LoVo (cell line): ENCODE measurements around the gene ASIC4.

ENCODE experiments used
- DNase-seq: peaks from one replicate; pipeline ENCODE4 v3.0.0-alpha.2; 2016; ENCODE audit warnings: low spot score

Gene ASIC4

DNA sequence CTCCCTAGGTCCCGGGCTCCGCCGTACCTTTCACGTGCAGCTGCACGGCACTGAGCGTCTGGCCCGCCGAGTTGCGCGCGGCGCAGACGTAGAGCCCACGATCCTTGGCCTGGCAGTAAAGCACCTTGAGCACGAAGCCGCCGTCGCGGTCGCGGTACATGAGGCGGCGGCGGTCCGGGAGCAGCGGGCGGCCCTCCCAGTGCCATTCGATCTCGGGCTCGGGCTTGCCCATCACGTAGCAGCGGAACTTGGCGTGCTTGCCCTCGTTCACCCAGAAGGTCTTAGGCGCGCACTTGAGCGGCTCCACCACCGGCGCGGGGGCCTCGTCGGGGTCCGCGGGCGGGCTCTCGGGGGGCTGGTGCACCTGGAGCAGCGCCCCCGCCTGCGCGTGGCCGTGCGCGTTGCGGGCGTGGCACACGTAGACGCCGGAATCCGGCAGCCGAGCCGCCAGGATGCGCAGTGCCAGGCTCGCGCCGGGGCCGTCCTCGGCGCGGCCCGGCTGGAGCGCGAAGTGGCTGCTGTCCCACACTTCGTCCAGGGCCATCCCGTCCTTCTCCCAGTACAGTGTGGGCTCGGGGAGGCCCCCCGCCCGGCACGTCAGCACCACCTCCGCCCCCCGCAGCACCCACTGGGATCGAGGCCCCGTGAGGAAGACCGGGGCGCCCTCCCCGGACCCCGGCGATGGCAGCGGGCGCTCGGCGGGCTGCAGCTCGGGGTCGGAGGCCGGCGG is 56.1 kb downstream of the ASIC4 start:
- no peak for DNase-seq

DNA sequence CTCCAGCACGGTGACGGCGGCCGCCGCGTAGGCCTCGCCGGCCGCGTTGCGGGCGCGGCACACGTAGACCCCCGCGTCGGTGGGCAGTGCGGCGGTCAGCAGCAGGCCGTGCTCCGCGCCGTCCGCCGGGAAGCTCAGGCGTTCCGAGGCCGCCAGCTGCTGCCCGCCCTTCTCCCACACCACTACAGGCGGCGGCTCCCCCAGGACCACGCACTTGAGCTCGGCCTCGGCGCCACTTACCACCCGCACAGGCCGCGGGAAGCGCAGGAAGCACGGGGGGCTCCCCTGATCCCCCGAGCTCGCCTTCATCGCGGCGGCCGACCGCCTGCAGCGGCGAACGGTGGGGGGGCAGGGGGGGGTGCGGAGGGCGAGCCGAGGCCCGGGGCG is 56.6 kb downstream of the ASIC4 start:
- DNase-seq: no peak

DNA sequence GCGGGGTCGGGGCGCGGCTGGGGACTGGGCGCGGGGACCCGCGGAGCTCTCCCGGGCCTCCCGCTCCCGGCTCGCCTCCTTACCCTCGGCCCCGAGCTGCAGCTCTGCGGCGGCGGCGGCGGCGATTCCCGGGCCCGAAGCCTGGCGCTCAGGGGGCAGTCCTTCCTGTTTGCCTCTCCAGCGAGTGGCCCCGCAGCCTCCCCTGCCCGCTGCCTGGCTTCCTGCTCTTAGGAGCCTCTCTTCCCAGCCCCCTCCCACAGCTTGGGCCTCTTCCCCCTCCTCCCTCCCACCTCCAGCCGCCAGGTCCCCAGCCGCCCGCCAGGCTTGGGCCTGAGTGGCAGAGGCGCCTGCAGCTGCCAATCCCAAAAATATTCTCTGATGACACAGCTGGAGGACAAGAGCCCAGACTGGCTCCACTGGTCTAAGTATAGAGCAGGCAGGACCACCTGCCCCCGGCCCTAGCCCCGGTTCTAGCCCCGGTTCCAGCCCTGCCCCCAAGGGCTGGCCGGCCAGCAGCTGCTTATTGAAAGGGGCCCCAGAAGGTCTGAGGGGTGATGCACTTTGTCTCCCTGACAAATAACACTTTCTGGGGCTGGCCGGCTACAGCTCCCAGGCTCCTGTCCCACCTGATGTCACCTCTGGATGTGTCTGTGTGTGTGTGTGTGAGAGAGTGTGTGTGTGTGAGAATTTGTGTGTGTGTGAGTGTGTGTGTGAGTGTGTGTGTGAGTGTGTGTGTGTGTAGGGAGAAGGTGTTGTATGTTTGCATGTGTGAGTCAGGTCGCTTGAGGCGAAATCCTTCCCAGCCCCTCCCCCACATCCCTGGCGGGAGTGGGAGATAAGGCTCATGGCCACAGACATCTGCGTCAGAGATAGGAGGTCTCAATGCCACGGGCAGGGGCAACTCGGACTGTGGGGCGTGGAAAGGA is 57.3 kb downstream of the ASIC4 start, which contains the start of gene OBSL1:
Gene OBSL1 (minus strand): TSS at position 229 of the 926 bp plus-strand sequence. CDS start 307 bp downstream, outside the sequence.
- DNase-seq: peak; percentile 8

DNA sequence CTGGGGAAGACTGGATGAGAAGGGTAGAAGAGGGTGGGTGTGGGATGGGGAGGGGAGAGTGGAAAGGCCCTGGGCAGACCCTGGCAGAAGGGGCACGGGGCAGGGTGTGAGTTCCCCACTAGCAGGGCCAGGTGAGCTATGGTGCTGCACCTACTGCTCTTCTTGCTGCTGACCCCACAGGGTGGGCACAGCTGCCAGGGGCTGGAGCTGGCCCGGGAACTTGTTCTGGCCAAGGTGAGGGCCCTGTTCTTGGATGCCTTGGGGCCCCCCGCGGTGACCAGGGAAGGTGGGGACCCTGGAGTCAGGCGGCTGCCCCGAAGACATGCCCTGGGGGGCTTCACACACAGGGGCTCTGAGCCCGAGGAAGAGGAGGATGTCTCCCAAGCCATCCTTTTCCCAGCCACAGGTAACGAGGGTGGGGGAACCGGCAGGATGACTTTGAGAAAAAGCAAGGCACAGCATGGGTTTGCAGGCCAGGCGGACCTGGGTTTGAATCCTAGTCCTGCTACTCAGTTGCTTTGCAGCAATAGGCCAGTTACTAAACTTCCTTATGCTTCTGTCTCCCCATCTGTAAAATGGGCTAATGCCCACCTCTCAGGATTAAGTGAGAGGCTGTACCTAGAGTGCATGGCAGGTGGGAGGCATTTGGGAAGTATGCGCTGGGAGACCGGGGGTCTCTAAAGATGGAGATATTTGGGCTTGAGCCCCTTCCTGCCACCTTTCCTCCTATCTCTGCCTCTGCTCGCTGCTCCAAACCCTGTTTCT is 58.1 kb downstream of the ASIC4 start, which contains the start of gene INHA:
Gene INHA (plus strand): TSS at position 74 of the 765 bp plus-strand sequence. CDS start 65 bp downstream, at position 139.
- no peak for DNase-seq

DNA sequence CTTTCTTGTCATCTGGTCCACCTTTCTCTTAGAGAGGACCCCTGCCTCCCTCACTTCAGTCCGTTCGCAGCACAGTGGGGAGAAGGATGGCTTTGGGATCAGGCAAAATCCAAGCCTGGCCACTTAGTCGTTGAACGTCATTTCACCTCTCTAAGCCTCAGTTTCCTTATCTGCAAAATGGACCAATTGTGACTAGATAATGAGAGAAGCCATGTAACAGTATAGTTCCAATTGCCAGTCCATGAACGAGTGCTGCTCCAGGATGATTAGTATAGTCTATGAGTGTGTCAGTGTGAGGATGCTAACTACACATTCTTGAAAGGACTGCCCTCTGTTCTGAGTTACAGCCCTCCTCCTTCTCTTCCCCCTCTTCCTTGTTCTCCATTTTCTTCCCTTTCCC is 58.9 kb downstream of the ASIC4 start:
- DNase-seq: no peak

DNA sequence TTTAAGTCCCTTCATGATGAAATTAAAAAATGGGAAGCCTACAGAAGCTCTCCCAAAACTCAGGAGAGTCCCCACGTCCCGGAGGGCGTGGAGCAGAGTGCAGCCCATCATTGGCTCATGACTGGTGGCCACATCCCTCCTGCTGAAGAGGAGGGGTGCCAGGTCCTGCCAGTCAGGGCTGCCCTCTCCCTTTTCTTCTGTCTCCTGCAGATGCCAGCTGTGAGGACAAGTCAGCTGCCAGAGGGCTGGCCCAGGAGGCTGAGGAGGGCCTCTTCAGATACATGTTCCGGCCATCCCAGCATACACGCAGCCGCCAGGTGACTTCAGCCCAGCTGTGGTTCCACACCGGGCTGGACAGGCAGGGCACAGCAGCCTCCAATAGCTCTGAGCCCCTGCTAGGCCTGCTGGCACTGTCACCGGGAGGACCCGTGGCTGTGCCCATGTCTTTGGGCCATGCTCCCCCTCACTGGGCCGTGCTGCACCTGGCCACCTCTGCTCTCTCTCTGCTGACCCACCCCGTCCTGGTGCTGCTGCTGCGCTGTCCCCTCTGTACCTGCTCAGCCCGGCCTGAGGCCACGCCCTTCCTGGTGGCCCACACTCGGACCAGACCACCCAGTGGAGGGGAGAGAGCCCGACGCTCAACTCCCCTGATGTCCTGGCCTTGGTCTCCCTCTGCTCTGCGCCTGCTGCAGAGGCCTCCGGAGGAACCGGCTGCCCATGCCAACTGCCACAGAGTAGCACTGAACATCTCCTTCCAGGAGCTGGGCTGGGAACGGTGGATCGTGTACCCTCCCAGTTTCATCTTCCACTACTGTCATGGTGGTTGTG is 60.4 kb downstream of the ASIC4 start:
- no peak for DNase-seq

DNA sequence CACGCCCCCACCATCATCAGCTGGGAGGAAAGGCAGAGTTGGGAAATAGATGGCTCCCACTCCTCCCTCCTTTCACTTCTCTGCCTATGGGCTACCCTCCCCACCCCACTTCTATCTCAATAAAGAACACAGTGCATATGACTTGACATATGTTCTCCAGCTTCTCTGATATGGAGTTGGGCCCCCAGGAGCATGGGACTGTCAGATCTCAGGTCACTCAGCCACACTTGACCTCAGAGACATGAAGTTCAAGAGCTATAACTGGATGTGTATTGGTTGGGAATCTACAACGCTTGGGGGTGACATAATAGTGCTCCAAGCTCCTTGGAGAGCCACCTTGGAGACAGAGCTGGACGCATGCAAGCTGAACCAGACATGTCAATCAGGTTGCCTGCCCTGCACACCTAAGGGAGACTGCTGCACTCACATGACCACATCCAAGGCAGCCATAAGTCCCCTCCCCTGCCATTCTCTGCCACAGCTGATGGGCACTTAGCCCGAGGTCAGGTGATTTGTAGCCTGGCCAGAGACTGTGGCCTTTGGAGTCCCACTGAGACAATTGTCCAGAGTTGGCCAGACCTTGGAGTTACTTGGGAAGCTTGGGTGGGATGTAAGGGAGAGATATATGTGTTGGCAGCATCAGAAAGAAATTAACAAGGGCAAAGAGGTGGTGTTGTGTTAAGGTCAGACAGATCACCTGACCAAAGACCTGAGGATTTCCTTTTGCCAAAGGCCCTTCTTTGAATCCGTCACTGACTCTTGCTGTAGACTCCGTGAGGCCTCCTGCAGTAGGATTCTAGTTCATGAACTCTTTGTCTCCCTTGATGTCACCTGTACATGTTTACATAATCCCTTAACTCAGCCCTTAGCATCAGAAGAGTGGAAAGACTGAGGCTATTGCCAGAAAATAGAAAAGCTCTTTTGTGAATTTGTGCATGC is 61.6 kb downstream of the ASIC4 start:
- no peak for DNase-seq

DNA sequence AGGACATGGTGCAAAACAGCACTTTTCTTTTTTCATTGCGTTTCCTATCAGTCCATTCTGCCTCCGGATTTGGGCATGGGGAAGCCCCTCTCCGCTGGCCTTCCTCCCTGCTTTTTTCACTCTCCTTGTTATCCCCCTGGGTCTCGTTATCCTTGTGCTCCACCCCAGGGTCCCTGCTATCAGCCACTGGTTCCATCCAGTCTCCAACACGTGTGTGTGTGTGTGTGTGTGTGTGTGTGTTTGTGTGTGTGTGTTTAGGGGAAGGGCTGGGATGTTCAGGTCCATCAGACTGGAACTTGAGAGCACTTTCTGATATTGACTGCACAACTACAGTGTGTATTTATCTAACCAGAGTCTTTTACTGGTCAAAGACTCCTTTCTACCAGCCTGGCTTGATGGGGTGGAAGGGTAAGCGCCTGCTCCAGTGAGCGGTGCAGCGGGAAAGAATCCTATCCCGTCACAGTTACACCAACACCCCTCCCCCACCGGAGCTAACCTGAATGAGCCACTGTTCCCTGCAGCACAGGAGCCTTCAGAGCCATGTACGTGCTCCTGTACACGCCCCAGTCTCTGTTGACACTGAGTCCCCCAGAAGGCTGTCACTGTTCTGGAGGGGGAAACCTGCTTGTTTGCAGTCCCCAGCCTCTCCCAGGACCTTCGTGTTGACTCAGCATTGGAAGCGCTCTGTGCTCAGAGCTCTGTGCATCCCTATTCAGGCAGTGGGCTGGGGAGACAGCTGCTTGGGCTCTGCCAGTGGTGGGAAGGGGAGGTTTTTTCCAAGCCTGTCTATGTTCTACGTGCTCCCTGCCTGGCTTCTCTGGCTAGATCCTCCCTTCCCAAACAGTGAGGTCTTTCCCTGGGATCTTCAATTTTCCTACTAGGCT is 62.5 kb downstream of the ASIC4 start:
- DNase-seq: no peak

DNA sequence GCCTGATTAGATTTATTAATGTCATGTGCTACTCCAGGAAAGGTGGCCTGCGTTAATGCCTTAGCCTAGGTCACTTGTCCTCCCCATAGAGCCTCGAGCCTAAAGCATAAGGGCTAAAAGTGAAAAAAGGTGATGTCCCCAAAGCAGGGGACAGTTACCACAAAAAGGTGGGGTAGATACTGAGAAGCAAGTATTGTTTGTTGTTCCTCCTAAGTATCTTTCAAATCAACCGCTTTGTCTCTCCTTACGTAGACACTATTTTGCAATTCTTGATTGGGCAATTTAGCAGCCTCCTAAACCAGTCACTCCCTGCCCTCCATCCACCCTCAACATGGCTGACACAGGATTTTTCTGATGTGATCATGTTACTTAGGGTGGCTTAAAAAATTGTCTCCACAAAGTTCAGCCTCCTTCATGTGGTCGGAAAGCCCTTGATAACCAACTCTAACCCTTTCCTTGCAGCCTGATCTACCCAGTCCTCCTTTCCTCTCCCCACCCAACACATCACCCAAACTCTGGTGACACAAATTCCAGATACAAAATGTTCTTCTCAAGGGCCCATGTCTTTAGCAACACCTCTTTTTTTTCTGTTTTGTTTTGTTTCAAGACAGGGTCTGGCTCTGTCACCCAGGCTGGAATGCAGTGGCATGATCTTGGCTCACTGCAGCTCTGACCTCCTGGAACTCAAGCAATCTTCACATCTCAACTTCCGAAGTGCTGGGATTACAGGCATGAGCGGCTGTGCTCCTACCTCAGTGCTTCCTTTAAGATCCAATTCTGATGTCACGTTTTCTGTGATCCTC is 64.7 kb downstream of the ASIC4 start:
- DNase-seq: no peak

GRCh38 chr2:219581346-219581745 is 67.1 kb downstream of the ASIC4 start:
- no peak for DNase-seq
